Peyer's patch (tissue), 4 donors: ENCODE data around the gene KDM4C. TPM values are rescaled to one million over a fixed set of nuclear protein-coding genes. Genes with fewer than 3 reads are reported as not detected.

Experiments
- DNase-seq, 3 donors: peaks; one replicate each; pipeline ENCODE4 v3.0.0-alpha.2; 2017 to 2019
- H3K27ac ChIP-seq, 4 donors: fragments of 200-600 bp; sonication (generic); one replicate each; pipeline ENCODE4 v1.5.1; 2016 to 2019
- H3K27me3 ChIP-seq, 2 donors: fragments of 200-600 bp; sonication (generic); one replicate each; pipeline ENCODE4 v1.5.1; 2019
- H3K36me3 ChIP-seq, 3 donors: fragments of 200-600 bp; sonication (generic); one replicate each; pipeline ENCODE4 v1.5.1; 2016 to 2019
- H3K4me1 ChIP-seq, 4 donors: fragments of 200-600 bp; sonication (generic); one replicate each; pipeline ENCODE4 v1.5.1; 2016 to 2019
- H3K4me3 ChIP-seq, 4 donors: fragments of 200-600 bp; sonication (generic); 1 replicate in 3 of 4; 2 replicates in 1 of 4; pipeline ENCODE4 v1.5.1; 2016 to 2019; ENCODE audit warnings: mild to moderate bottlenecking in 1 of 4
- H3K9me3 ChIP-seq, 4 donors: fragments of 200-600 bp; sonication (generic); one replicate each; pipeline ENCODE4 v1.5.1; 2016 to 2019; ENCODE audit warnings: mild to moderate bottlenecking in 1 of 4
- POLR2A ChIP-seq, 2 donors: fragments of 450-650 bp; IDR thresholded peaks; one replicate each; pipeline ENCODE4 v1.5.1; 2017; ENCODE audit warnings: antibody characterized with exemption in 2 of 2, mild to moderate bottlenecking in 2 of 2, moderate library complexity in 2 of 2
- total RNA-seq, 4 donors: library from RNA; depleted of rRNA; stranded (reverse); fragments of >200 nt; gene quantifications; one replicate each; pipeline ENCODE4 v1.1.0, GENCODE V29; 2016
- TF ChIP-seq, protein P1 (sequence below), 6 experiments: fragments of 450-650 bp in 4 of 6; fragments of 200-600 bp in 2 of 6; sonication (generic) in 1 of 6; IDR thresholded peaks; one replicate each; pipeline ENCODE4 v1.5.1; 2017 to 2019; ENCODE audit warnings: antibody characterized with exemption in 6 of 6, mild to moderate bottlenecking in 3 of 6, moderate library complexity in 1 of 6

KDM4C gene
- total RNA-seq, 4 donors from 2014 or later, result 90.7 to 125 (median 107) TPM

DNA sequence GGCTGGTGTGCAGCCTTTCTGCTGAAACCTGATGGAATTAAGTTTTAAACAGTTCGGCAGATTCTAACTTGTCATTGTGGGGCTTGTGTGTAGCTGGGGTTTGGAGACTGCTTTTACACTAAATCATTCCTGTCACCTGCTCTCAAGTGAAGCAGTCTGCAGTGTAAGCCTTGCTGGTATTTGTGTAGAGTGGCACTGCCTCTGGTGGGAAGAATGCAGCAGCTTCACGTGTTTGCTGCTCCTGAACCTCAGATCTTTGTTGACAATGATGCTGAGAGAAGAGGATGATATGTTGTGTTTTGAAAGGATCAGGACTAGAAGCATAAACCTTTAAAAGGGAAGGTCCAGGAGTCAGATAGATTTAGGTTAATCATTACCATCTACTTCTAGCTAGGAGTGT lies 88.1 kb downstream of the KDM4C start:
- DNase-seq, result no peak
- H3K4me3 ChIP-seq, result no peak overlapping the region
- H3K27ac ChIP-seq, result no peak overlapping the region
- H3K9me3 ChIP-seq, result no peaks in the 10 kb centered on the region
- TF ChIP-seq, protein P1, sequence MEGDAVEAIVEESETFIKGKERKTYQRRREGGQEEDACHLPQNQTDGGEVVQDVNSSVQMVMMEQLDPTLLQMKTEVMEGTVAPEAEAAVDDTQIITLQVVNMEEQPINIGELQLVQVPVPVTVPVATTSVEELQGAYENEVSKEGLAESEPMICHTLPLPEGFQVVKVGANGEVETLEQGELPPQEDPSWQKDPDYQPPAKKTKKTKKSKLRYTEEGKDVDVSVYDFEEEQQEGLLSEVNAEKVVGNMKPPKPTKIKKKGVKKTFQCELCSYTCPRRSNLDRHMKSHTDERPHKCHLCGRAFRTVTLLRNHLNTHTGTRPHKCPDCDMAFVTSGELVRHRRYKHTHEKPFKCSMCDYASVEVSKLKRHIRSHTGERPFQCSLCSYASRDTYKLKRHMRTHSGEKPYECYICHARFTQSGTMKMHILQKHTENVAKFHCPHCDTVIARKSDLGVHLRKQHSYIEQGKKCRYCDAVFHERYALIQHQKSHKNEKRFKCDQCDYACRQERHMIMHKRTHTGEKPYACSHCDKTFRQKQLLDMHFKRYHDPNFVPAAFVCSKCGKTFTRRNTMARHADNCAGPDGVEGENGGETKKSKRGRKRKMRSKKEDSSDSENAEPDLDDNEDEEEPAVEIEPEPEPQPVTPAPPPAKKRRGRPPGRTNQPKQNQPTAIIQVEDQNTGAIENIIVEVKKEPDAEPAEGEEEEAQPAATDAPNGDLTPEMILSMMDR (IDR thresholded peaks at IDR 0.05), result peak in 3 of 6 experiments; percentile 33 to 37 (median 35)
- TF ChIP-seq POLR2A (IDR thresholded peaks at IDR 0.05), result no peak
- peaks cover 0 to 35% (median 4%) of the 10 kb centered on the region in 3 donors for H3K36me3 ChIP-seq
- H3K27me3 ChIP-seq, result no peaks in the 10 kb centered on the region
- H3K4me1 ChIP-seq, result no peaks in the 10 kb centered on the region

GRCh38 chr9:6852243-6852963 lies 94.6 kb downstream of the KDM4C start:
- H3K27ac ChIP-seq, result no peak overlapping the region
- no peak for DNase-seq

GRCh38 chr9:6855860-6856259 lies 98.1 kb downstream of the KDM4C start:
- no peak for DNase-seq
- Histone ChIP-seq H3K36me3 (peaks cover 0 to 29% (median 0%) of the 10 kb centered on the region in 3 donors), H3K27me3 (no peaks in the 10 kb centered on the region), H3K4me1 (no peaks in the 10 kb centered on the region), H3K9me3 (no peaks in the 10 kb centered on the region), H3K4me3 (no peak overlapping the region), H3K27ac (no peak overlapping the region)
- no peak for TF ChIP-seq POLR2A (IDR thresholded peaks at IDR 0.05)
- TF ChIP-seq, protein P1 (IDR thresholded peaks at IDR 0.05), result no peak

More at GRCh38 chr9:6852243-6852963, 94.6 kb downstream of the KDM4C start:
- no peak for TF ChIP-seq POLR2A (IDR thresholded peaks at IDR 0.05)
- TF ChIP-seq, protein P1 (IDR thresholded peaks at IDR 0.05), result no peak
- Histone ChIP-seq H3K36me3 (peaks cover 0 to 45% (median 4%) of the 10 kb centered on the region in 3 donors), H3K4me1 (no peaks in the 10 kb centered on the region), H3K4me3 (no peak overlapping the region), H3K27me3 (no peaks in the 10 kb centered on the region), H3K9me3 (no peaks in the 10 kb centered on the region)

DNA sequence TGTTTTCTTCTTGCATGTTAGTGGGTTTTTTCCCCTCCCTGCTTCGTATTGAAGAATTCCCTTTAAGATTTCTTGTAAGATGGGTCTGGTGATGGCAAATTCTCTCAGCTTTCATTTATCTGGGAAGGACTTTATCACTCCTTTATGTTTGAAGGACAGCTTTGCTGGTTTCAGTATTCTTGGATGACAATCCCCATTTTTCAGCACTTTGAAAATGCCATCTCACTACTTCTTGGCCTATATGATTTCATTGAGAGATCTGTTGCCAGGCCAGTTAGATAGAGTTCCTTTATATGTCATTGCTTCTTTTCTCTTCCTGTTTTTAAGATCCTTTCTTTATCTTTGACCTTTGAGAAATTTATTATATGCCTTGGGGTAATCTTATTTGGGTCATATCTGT lies 106.3 kb downstream of the KDM4C start:
- Histone ChIP-seq H3K27me3 (no peaks in the 10 kb centered on the region), H3K27ac (no peak overlapping the region), H3K9me3 (peaks cover 0 to 10% (median 3%) of the 10 kb centered on the region in 4 donors), H3K4me3 (no peak overlapping the region), H3K36me3 (peaks cover 0 to 4% (median 0%) of the 10 kb centered on the region in 3 donors), H3K4me1 (no peaks in the 10 kb centered on the region)
- no peak for DNase-seq
- TF ChIP-seq, protein P1 (IDR thresholded peaks at IDR 0.05), result no peak
- TF ChIP-seq POLR2A (IDR thresholded peaks at IDR 0.05), result no peak

- Histone ChIP-seq H3K36me3 (no peaks in the 10 kb centered on the region), H3K4me3 (no peak overlapping the region), H3K27ac (no peak overlapping the region), H3K27me3 (no peaks in the 10 kb centered on the region), H3K9me3 (peaks cover 0 to 1% (median 0%) of the 10 kb centered on the region in 4 donors), H3K4me1 (no peaks in the 10 kb centered on the region)
- DNase-seq, result no peak
- TF ChIP-seq, protein P1 (IDR thresholded peaks at IDR 0.05), result no peak
- no peak for TF ChIP-seq POLR2A (IDR thresholded peaks at IDR 0.05)
Measured at GRCh38 chr9:6869081-6869948, 111.5 kb downstream of the KDM4C start.
